Neural progenitor cell (in vitro differentiated cells): Measurements from ENCODE around the gene FANCD2.

Experiments
- EZH2phosphoT487 ChIP-seq: fragments of 200-600 bp; sonication (generic); IDR thresholded peaks from 2 replicates; pipeline ENCODE4 v1.6.1; 2017; ENCODE audit warnings: antibody characterized with exemption
- TF ChIP-seq, protein P1 (sequence below): fragments of 200-600 bp; sonication (generic); IDR thresholded peaks from 2 replicates; pipeline ENCODE4 v1.5.1; 2017; ENCODE audit warnings: antibody characterized with exemption, mild to moderate bottlenecking

DNA sequence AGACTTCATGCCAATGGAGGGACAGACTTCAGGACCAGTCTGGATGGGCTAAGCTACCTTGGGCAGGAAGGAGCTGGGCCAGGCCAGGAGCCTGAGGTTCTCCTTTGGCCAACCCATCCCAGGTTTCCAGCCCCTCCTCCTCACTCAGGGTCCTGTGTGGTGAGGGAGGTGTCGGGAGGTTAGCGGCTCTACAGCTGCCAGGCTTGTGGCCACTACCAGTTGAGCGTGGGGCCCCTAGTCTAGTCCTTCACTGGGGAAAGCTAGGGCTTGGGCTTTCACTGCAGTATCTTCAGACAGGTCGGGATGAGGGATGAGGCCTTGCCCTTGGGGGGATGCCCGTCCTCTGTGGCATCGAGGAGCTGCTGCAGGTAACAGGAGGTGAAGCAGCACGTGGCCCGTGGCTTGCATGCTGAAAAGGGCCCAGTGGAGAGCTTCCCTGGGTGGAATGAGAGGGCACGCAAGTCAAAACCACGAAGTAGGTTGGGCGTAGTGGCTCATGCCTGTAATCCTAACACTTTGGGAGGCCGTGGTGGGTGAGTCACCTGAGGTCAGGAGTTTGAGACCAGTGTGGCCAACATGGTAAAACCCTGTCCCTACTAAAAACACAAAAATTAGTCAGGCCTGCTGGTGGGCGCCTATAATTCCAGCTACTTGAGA lies 8.5 kb upstream of the FANCD2 start:
- TF ChIP-seq EZH2phosphoT487, result no peak
- TF ChIP-seq, protein P1, sequence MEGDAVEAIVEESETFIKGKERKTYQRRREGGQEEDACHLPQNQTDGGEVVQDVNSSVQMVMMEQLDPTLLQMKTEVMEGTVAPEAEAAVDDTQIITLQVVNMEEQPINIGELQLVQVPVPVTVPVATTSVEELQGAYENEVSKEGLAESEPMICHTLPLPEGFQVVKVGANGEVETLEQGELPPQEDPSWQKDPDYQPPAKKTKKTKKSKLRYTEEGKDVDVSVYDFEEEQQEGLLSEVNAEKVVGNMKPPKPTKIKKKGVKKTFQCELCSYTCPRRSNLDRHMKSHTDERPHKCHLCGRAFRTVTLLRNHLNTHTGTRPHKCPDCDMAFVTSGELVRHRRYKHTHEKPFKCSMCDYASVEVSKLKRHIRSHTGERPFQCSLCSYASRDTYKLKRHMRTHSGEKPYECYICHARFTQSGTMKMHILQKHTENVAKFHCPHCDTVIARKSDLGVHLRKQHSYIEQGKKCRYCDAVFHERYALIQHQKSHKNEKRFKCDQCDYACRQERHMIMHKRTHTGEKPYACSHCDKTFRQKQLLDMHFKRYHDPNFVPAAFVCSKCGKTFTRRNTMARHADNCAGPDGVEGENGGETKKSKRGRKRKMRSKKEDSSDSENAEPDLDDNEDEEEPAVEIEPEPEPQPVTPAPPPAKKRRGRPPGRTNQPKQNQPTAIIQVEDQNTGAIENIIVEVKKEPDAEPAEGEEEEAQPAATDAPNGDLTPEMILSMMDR, result no peak
